PC-3 (cell line): ENCODE results near the gene CLEC2L. TPM values are rescaled to one million over a fixed set of nuclear protein-coding genes. Genes with fewer than 3 reads are reported as not detected.

Experiments
- ATAC-seq: fragments of 200-7000 bp; cut with Tn5 transposase; 2 replicates; pipeline ENCODE4 v1.9.1; 2020; ENCODE audit warnings: mild to moderate bottlenecking, moderate library complexity
- BruUV-seq: library from RNA; stranded (reverse); fragments of 400-500 nt; replicated peaks from 2 replicates; lab custom pipeline; 2021; lab: Mats Ljungman, UMichigan
- CTCF ChIA-PET: fragments of 300-600 bp; sonication (Branson Sonifier 250); formaldehyde crosslinking; loops from one replicate; lab custom pipeline; 2022; ENCODE audit warnings: antibody characterized with exemption; lab: Charles Lee
- POLR2A ChIA-PET: fragments of 300-600 bp; sonication (Branson Sonifier 250); formaldehyde crosslinking; loops from one replicate; lab custom pipeline; 2022; ENCODE audit warnings: antibody characterized with exemption; ENCODE audit not compliant: unreplicated experiment; lab: Charles Lee
- DNase-seq: peaks from one replicate; pipeline ENCODE4 v3.0.0-alpha.2; 2015
- H2AFZ ChIP-seq: fragments of 300-600 bp; sonication (generic); 2 replicates; pipeline ENCODE4 v1.6.0; 2016; ENCODE audit warnings: antibody characterized with exemption, low read length
- H3F3A ChIP-seq: fragments of 300-600 bp; sonication (generic); one replicate; pipeline ENCODE4 v1.6.0; 2017; ENCODE audit warnings: antibody characterized with exemption, low read length, control low read depth, mild to moderate bottlenecking; ENCODE audit not compliant: unreplicated experiment
- H3K27ac ChIP-seq: fragments of 300-600 bp; sonication (generic); 2 replicates; pipeline ENCODE4 v1.5.1; 2016; ENCODE audit warnings: mild to moderate bottlenecking, low read length
- H3K27me3 ChIP-seq: fragments of 300-600 bp; sonication (generic); 2 replicates; pipeline ENCODE4 v1.6.1; 2016; ENCODE audit warnings: low read length, mixed read lengths
- H3K36me3 ChIP-seq: fragments of 300-600 bp; sonication (generic); 2 replicates; pipeline ENCODE4 v1.6.1; 2016; ENCODE audit warnings: low read depth, mixed run types, low read length, mixed read lengths
- H3K4me1 ChIP-seq: fragments of 300-600 bp; sonication (generic); 2 replicates; pipeline ENCODE4 v1.5.1; 2016; ENCODE audit warnings: low read length; ENCODE audit not compliant: insufficient read depth
- H3K4me2 ChIP-seq: fragments of 300-600 bp; sonication (generic); 2 replicates; pipeline ENCODE4 v1.6.0; 2016; ENCODE audit warnings: low read length
- H3K4me3 ChIP-seq: fragments of 300-600 bp; sonication (generic); 2 replicates; pipeline ENCODE4 v1.5.1; 2016; ENCODE audit warnings: mild to moderate bottlenecking, low read length, mixed read lengths
- H3K79me2 ChIP-seq: fragments of 300-600 bp; sonication (generic); 2 replicates; pipeline ENCODE4 v1.6.1; 2017; ENCODE audit warnings: low read length, mixed read lengths
- H3K9ac ChIP-seq: fragments of 300-600 bp; sonication (generic); 2 replicates; pipeline ENCODE4 v1.6.0; 2016; ENCODE audit warnings: mild to moderate bottlenecking, low read length
- H3K9me2 ChIP-seq: fragments of 300-600 bp; sonication (generic); replicated peaks from 2 replicates; pipeline ENCODE4 v1.6.1; 2016; ENCODE audit warnings: mixed run types, low read length, mixed read lengths
- H3K9me3 ChIP-seq: fragments of 300-600 bp; sonication (generic); 2 replicates; pipeline ENCODE4 v1.6.1; 2016; ENCODE audit warnings: low read length, mixed read lengths
- H4K20me1 ChIP-seq: fragments of 300-600 bp; sonication (generic); 2 replicates; pipeline ENCODE4 v1.6.1; 2016; ENCODE audit warnings: low read length, mixed read lengths
- EZH2 ChIP-seq: fragments of 300-600 bp; sonication (generic); IDR thresholded peaks from one replicate; pipeline ENCODE4 v1.6.1; 2017; ENCODE audit warnings: antibody characterized with exemption, mild to moderate bottlenecking, low read length; ENCODE audit not compliant: unreplicated experiment
- EZH2phosphoT487 ChIP-seq: fragments of 300-600 bp; sonication (generic); IDR thresholded peaks from 2 replicates; pipeline ENCODE4 v1.6.1; 2018; ENCODE audit warnings: mild to moderate bottlenecking, antibody characterized with exemption, low read length, borderline replicate concordance
- intact Hi-C: fragments of 100-400 bp; cut with micrococcal nuclease; formaldehyde crosslinking; loops from 2 replicates; pipeline ENCODE4 v1.9.0; 2023
- total RNA-seq: library from RNA; depleted of rRNA; stranded (reverse); fragments of >200 nt; gene quantifications from 2 replicates; pipeline ENCODE4 v1.2.3, GENCODE V29; 2014
- TF ChIP-seq, protein P1 (sequence below): fragments of 300-600 bp; sonication (generic); conservative IDR thresholded peaks from 2 replicates; pipeline ENCODE4 v1.5.1; 2017; ENCODE audit warnings: antibody characterized with exemption, low read depth, mild to moderate bottlenecking, low read length

The CLEC2L gene
- total RNA-seq, 1 experiment from 2014 or later: not detected

DNA sequence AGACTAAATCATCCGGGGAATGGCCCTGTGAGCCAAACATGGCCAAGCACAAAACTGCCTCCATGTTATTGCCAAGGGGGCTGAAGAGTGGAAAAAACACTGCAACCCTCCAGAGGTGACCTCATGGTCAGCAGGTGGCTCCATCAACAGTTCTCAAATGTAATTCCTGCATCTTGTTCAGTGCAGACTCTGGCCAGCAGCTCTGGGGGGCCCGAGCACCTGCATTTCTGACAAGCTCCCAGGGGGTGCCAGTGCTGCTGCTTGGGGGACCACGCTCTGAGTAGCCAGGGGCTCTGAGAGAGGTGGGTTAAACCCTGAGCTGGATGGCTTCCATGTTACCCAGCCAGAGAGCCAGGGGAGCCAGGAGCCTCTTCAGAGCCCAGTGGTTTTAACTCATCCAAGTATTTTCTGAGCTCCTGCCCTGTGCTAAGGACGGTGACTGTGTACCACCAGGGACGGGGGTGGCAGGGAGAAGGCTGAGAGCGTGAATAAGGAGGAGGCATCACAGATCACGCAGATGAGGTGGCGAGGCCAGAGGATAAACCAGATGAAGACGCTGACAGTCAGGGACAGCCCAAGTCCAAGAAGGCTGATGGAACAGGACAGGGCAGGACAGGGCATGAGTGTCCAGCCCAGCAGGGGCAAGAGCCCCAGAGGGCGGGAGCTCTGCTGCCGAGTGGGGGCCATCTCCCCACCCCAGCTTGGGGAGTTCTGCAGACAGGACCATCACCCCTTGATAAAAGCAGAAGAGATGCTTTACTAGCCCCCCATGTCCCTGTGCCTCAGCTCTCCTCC, 52.9 kb downstream of the CLEC2L start:
- no peaks in the 10 kb centered on the region for H3K27me3 ChIP-seq
- no peaks in the 10 kb centered on the region for H4K20me1 ChIP-seq
- no peak overlapping the region for H3K4me2 ChIP-seq
- TF ChIP-seq, protein P1, sequence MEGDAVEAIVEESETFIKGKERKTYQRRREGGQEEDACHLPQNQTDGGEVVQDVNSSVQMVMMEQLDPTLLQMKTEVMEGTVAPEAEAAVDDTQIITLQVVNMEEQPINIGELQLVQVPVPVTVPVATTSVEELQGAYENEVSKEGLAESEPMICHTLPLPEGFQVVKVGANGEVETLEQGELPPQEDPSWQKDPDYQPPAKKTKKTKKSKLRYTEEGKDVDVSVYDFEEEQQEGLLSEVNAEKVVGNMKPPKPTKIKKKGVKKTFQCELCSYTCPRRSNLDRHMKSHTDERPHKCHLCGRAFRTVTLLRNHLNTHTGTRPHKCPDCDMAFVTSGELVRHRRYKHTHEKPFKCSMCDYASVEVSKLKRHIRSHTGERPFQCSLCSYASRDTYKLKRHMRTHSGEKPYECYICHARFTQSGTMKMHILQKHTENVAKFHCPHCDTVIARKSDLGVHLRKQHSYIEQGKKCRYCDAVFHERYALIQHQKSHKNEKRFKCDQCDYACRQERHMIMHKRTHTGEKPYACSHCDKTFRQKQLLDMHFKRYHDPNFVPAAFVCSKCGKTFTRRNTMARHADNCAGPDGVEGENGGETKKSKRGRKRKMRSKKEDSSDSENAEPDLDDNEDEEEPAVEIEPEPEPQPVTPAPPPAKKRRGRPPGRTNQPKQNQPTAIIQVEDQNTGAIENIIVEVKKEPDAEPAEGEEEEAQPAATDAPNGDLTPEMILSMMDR: no peak
- TF ChIP-seq EZH2 (no peak), EZH2phosphoT487 (no peak)
- H3K27ac ChIP-seq: no peak overlapping the region
- intact Hi-C loops: no loop called here
- H3K9me3 ChIP-seq: no peaks in the 10 kb centered on the region
- H2AFZ ChIP-seq: no peak overlapping the region
- CTCF ChIA-PET: no interaction called here
- H3K4me1 ChIP-seq: no peaks in the 10 kb centered on the region
- H3K9ac ChIP-seq: no peak overlapping the region
- H3K9me2 ChIP-seq: no peaks in the 10 kb centered on the region
- no peaks in the 10 kb centered on the region for H3F3A ChIP-seq
- no TSS peak for BruUV-seq
- H3K36me3 ChIP-seq: peaks cover 24% of the 10 kb centered on the region
- 0 out of 2 replicates have a peak, but pooled peaks have one; percentile 16 for ATAC-seq
- DNase-seq: no peak
- POLR2A ChIA-PET: no interaction called here
- H3K4me3 ChIP-seq: no peak overlapping the region
- no peaks in the 10 kb centered on the region for H3K79me2 ChIP-seq

DNA sequence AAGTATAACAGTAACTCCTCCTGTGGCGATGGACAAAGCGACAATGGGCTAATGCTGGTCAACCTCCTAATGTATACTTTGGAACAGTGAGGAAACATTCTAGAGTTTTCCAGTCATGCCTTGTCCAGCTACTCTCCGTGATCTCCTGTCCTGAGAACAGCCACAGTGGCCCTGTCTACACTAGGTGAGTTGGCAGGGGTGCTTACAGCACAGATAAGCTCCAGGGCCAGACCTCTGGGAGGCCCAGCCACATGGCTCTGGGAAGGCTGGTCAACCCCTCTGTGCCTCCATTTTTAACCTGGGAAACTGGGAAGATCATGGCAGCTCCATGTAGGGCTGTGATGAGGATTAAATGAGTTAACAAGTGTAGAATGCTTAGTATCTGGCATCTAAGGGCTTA, 57.0 kb downstream of the CLEC2L start:
- no peaks in the 10 kb centered on the region for H3K9me3 ChIP-seq
- no peaks in the 10 kb centered on the region for H3F3A ChIP-seq
- no peak for ATAC-seq
- no peaks in the 10 kb centered on the region for H4K20me1 ChIP-seq
- no peak overlapping the region for H3K4me2 ChIP-seq
- TF ChIP-seq, protein P1: no peak
- TF ChIP-seq EZH2phosphoT487 (no peak), EZH2 (no peak)
- H2AFZ ChIP-seq: no peak overlapping the region
- peaks cover 47% of the 10 kb centered on the region for H3K36me3 ChIP-seq
- no peak for DNase-seq
- no peak overlapping the region for H3K9ac ChIP-seq
- no peak overlapping the region for H3K27ac ChIP-seq
- H3K4me1 ChIP-seq: no peaks in the 10 kb centered on the region
- H3K27me3 ChIP-seq: no peaks in the 10 kb centered on the region
- H3K79me2 ChIP-seq: no peaks in the 10 kb centered on the region
- intact Hi-C loops: no loop called here
- no peak overlapping the region for H3K4me3 ChIP-seq
- ChIA-PET POLR2A (no interaction called here), CTCF (no interaction called here)
- no TSS peak for BruUV-seq
- no peaks in the 10 kb centered on the region for H3K9me2 ChIP-seq

DNA sequence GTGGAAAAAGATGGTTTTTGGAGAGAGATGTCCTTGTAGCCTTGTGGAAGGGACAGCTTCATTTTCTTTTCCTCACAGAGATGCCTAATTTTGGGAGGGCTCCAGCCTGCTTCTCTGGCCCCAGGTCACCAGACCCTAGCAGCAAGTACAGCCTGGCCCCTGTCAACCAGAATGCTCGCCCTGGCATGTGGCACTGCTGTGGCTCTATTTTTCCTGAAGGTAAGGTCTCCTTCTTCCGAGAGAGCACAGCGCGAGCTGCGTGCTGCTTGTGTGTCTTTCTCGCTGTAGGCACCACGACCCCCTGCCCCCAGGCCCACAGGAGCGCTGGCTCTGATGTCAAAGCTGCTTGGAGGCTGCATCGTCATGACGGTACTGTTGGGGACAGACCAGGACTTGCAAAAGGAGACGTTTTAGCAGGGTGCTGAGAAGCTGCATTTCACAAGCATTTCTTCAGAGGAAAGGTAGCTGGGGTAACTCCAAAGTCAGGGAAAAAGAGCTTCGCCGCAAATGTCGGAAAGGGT, 58.7 kb downstream of the CLEC2L start:
- Histone ChIP-seq H3K79me2 (no peaks in the 10 kb centered on the region), H3F3A (no peaks in the 10 kb centered on the region), H3K4me3 (no peak overlapping the region), H3K4me1 (no peaks in the 10 kb centered on the region), H3K9me2 (no peaks in the 10 kb centered on the region), H4K20me1 (no peaks in the 10 kb centered on the region), H3K27me3 (no peaks in the 10 kb centered on the region), H3K27ac (no peak overlapping the region), H3K4me2 (no peak overlapping the region), H2AFZ (no peak overlapping the region), H3K36me3 (peaks cover 55% of the 10 kb centered on the region), H3K9ac (no peak overlapping the region), H3K9me3 (no peaks in the 10 kb centered on the region)
- intact Hi-C loops: no loop called here
- CTCF ChIA-PET: no interaction called here
- DNase-seq (no peak), ATAC-seq (no peak)
- POLR2A ChIA-PET: no interaction called here
- no TSS peak for BruUV-seq
- TF ChIP-seq EZH2phosphoT487 (no peak), EZH2 (no peak)
- TF ChIP-seq, protein P1: no peak
